Dedifferentiated amniotic fluid mesenchymal stem cell (primary cell): Measurements from ENCODE around the gene GRIK4.

Source experiments
- DNase-seq: peaks from one replicate; pipeline ENCODE4 v3.0.0-alpha.2; 2016; ENCODE audit errors: extremely low spot score

GRIK4 gene

GRCh38 chr11:120839846-120840402, 328.4 kb downstream of the GRIK4 start:
- no peak for DNase-seq

- no peak for DNase-seq
Observed at GRCh38 chr11:120840661-120841060, 329.1 kb downstream of the GRIK4 start.

DNA sequence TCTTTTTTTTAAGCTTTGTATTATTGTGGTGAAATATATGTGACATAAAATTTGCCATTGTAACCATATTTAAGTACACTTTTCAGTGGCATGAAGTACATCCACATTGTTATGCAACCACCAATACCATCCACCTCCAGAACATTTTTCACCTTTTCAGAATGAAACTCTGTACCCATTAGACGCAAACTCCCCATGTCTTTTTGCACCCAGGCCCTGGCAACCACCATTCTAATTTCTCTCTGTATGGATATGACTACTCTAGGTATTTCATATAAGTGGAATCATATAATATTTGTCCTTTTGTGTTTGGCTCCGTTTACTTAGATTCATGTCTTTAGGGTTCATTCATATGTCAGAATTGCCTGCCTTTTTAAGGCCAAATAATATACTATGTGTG, 329.5 kb downstream of the GRIK4 start:
- DNase-seq = no peak

GRCh38 chr11:120842195-120842594, 330.6 kb downstream of the GRIK4 start:
- no peak for DNase-seq

DNA sequence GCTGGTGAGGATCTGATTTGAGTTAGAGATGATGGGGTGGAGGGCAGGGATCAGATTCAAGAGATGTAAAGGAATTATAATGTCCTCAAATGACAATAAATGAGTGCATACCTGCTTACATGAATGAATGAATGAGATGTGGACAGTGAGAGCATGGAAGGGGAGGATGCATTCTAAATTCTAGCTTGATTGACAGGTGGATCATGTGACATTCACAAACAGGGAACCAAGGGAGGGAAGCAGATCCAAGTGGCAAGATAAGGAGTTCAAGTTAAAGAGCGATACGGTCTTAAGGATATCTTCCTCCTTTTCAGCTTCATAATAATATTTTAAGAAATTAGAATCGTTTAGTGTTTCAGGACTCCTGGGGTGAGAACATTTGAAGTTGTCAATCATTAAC, 341.9 kb downstream of the GRIK4 start:
- no peak for DNase-seq

GRCh38 chr11:120854988-120855387, 343.4 kb downstream of the GRIK4 start:
- no peak for DNase-seq

DNA sequence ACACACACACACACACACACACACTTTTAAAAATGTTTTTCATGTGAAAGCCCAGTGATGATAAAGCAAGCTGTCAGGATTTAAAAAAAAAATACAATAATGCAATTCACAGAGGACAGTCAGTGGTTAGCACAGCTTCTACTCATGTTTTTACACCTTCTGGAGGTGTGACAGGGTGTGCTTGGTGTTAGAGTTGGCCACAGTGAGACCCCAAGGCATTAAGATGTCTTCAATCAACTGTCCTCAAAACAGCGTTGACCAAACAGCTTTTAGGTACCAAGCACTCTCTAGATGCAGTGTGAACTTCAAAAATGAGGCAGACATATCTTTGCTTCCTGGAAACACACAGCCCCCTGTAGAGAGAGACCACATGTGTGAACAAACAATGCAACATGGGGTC, 346.0 kb downstream of the GRIK4 start:
- DNase-seq = no peak

DNA sequence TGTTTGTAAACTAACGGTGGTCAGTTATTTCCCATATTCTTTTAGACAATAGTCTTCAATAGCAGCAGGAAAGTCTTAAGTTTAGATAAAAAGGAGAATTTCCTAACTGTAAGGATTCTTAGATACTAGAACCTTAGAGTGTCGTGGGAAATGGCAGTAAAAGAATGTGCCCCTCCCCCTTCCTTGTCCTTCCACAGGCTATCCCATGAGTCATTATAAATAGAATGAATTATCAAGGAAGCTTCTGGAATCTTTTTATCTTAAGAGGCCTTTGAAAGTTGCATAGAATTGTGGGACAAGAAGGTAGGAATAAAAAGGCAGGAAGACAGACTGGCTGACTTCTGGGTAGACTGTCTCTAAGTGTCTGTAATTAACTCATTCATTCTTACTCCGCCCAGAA, 347.2 kb downstream of the GRIK4 start:
- DNase-seq = no peak

DNA sequence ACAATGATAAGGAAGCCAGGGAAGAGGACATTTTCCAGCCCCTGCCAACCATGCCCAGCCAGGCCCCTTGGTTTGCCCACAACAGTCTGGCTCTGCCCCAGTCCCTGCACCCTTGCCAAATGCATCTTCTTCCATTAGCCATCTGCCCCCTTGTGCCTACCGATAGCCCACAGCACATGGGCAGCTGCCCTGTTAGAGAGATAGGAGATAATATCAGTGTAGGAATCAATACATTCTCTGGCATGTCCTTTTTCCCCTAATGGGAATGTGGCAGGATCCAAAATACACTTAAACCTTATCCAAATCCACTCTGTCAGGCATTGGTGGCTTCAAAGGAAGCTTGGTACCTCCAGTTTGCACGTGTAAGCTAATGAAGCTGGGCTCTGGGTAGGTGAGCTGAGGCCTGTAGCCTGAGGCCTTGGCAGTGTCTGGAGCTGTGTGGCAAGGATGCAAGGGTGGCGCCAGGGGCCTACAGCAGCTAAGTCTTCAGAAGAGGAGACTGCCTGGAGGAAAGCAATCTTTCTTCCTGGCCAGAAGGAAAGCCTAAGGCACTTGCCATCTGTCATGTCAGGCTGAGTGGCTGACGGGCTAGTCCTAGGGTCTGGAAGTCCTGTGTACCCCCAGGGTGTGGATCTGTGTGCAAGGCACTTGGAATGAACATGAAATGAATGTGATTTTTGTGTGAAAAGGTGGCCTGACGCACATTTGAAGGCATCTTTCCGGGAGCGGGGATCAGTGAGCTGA, 348.2 kb downstream of the GRIK4 start:
- DNase-seq = no peak

DNA sequence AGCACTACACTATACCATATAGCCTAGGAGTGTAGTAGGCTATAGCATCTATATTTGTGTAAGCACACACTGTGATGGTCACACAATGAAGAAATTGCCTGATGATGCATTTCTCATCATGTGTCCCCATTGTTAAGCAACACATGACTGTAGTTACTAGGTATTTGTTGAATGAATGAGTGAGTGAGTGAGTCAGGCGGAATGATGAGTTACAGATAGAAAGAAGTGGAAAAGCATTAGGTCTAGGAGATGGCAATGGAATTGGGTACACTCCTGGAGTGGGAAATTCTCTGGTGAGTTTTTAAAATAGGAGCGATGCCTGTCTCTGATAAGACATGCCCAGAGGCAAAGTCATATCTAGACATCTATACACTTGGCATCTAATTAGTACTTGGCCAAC, 351.8 kb downstream of the GRIK4 start:
- DNase-seq = no peak

GRCh38 chr11:120867024-120867423, 355.5 kb downstream of the GRIK4 start:
- no peak for DNase-seq

DNA sequence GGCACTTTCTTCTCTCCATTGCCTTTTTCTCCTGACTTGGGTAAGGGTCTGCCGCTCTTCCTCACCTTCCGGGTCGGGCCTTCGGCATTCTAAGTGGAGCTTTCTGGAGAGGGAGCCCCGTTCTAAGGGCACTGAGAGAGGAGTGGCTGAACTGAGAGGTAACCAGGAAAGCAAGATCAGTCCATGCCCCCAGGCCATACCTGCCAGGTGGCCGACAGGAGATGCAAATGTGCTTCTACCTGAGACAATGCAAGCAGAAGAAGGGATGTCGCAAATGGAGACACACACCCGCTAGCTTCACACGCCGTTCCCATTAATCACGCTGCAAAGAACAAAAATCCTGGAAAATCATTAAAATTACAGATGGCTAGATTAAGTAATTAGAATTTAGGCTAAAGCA, 356.0 kb downstream of the GRIK4 start:
- DNase-seq = no peak

GRCh38 chr11:120867988-120868387, 356.4 kb downstream of the GRIK4 start:
- no peak for DNase-seq

- DNase-seq = no peak
Observed at GRCh38 chr11:120869097-120869496, 357.5 kb downstream of the GRIK4 start.

- DNase-seq = no peak
Observed at GRCh38 chr11:120869516-120870011, 358.0 kb downstream of the GRIK4 start.

GRCh38 chr11:120871194-120871593, 359.6 kb downstream of the GRIK4 start:
- DNase-seq = no peak

DNA sequence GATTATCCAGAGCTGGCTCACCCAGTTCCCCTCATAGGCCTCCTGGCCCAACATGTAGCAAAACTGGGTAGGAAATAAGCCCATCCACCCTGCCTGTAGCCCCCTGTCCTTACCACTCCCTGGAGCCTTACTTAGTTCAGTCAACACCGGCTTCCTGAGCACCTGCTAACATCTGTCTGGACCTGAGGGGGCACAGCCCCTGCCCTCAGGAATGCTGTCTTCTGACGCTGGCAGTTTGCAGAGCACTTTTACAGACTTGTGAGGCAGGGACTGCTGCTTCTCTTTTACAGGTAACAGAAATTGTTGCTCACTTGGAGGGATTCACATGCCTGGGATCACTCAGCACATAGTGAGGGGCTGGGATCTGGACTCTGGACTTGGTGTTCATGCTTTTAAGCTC, 360.4 kb downstream of the GRIK4 start:
- DNase-seq = no peak

- DNase-seq = no peak
Observed at GRCh38 chr11:120873966-120874735, 362.6 kb downstream of the GRIK4 start.

DNA sequence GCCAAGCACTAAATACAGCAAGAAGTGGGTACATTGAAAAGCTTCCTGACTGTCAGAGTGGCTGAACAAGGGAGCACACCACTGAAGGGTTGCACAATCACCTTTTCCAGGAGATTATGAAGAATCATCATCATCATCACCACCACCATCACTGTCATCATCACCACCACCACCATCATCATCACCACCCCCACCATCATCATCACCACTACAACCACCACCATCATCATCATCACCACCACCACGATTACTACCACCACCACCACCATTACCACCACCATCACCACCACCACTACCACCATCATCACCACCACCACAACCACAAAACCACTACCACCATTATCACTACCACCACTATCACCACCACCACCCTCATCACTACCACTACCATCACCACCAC, 364.4 kb downstream of the GRIK4 start:
- DNase-seq = no peak

DNA sequence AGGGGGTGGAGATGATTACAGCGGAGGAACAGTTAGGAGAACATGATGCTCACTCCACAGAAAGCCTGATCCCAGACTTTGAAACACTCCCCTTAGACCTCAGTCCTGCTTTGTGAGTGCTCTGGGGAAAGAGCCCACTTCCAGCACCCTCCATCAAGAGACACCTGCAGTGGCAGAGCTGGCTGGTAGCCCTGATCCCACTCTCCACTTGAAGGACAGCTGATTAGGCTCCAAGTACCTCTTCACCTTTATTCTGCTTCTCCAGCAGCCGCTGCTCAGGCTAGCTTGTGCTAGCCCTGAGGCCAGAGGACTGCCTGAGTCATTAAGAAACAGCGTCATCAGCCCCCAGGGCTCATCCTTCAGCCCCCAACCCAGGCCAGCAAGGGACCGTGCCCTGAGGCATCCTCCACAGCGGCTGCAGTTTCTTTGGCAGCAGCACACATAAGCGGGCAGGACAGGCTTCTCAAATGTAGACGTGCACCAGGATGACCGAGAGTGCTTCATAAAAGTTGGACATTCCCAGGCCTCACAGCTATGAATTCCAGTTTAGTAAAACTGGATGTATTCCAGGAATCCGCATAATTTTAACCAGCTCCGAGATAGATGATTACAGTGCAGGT, 366.3 kb downstream of the GRIK4 start:
- no peak for DNase-seq

GRCh38 chr11:120878781-120879180, 367.2 kb downstream of the GRIK4 start:
- no peak for DNase-seq

DNA sequence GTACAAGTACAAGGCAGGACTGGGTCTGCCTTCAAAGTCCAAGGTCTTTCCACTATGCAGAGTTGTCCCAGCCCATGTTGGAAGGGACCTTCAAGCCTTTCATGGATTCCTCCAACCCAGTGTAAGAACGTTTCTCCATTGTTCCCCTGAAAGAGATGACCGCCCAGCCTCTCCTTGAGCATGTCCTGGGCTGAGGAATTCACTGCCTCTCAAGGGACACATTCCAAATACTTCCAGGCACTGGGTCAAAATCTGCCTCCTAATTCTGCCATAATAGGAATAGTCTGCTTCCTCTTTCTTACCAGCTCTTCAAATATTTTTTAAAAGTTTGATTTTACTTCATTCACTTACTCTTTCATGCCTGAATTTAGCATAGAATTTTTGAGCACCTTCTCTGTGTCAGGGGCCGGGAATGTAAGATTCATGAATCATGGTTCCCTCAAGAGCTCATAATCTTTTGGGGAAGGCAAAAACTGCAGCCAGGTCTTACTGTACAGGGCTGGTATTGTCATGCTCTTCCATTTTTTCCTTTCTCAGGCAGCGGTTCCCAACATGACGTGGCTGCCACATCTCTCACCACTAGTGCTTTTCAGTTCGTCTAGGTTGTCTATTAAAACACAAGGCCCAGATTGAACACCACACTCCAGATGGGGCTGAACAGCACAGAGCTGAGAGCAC, 369.1 kb downstream of the GRIK4 start:
- DNase-seq = no peak
